IgD-negative memory B cell (primary cell): ENCODE measurements around the gene ERRFI1. TPM values are rescaled to one million over a fixed set of nuclear protein-coding genes. Genes with fewer than 3 reads are reported as not detected.
"Not testable (repeated sequence)": the region's sequence is repeated elsewhere in the genome, so short reads cannot be mapped to it uniquely, and the experiment has no call there.

Source experiments
- H3K27ac Mint-ChIP-seq, 3 donors: one replicate each; pipeline ENCODE4 v1.8.0; 2020 to 2022; ENCODE audit warnings: mild to moderate bottlenecking in 3 of 3, mixed read lengths in 3 of 3, moderate library complexity in 1 of 3
- H3K27me3 Mint-ChIP-seq: one replicate; pipeline ENCODE4 v1.8.0; 2021; ENCODE audit warnings: mixed read lengths
- H3K36me3 Mint-ChIP-seq: one replicate; pipeline ENCODE4 v1.8.0; 2020; ENCODE audit warnings: mild to moderate bottlenecking, mixed read lengths
- H3K4me1 Mint-ChIP-seq, 3 donors: one replicate each; pipeline ENCODE4 v1.8.0; 2020 to 2022; ENCODE audit warnings: mixed read lengths in 3 of 3, mild to moderate bottlenecking in 1 of 3
- H3K4me3 Mint-ChIP-seq, 4 donors: one replicate each; pipeline ENCODE4 v1.8.0; 2020 to 2022; ENCODE audit warnings: mild to moderate bottlenecking in 4 of 4, mixed read lengths in 4 of 4, moderate library complexity in 3 of 4
- H3K9me3 Mint-ChIP-seq, 3 donors: one replicate each; pipeline ENCODE4 v1.8.0; 2020 to 2021; ENCODE audit warnings: mixed read lengths in 3 of 3, mild to moderate bottlenecking in 1 of 3
- polyA plus RNA-seq: library from polyadenylated mRNA; unstranded; fragments of 300-500 nt; fragmentation: Illumina TruSeq; gene quantifications from one replicate; pipeline ENCODE4 v1.2.3, GENCODE V29; 2021

Gene ERRFI1
- polyA plus RNA-seq, 1 donor from 2014 or later, result 0.63 TPM

DNA sequence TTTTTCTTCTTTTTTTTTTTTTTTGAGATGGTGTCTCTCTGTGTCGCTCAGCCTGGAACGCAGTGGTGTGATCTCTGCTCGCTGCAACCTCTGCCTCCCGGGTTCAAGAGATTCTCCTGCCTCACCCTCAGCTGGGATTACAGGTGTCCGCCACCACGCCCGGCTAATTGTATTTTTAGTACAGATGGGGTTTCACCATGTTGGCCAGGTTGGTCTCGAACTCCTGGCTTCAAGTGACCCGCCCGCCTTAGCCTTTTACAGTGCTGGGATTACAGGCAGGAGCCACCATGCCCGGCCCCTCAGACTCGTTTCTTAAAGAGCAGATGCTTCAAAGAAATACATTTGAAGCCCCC is 62.8 kb downstream of the ERRFI1 start:
- not testable (repeated sequence) for H3K9me3 Mint-ChIP-seq

DNA sequence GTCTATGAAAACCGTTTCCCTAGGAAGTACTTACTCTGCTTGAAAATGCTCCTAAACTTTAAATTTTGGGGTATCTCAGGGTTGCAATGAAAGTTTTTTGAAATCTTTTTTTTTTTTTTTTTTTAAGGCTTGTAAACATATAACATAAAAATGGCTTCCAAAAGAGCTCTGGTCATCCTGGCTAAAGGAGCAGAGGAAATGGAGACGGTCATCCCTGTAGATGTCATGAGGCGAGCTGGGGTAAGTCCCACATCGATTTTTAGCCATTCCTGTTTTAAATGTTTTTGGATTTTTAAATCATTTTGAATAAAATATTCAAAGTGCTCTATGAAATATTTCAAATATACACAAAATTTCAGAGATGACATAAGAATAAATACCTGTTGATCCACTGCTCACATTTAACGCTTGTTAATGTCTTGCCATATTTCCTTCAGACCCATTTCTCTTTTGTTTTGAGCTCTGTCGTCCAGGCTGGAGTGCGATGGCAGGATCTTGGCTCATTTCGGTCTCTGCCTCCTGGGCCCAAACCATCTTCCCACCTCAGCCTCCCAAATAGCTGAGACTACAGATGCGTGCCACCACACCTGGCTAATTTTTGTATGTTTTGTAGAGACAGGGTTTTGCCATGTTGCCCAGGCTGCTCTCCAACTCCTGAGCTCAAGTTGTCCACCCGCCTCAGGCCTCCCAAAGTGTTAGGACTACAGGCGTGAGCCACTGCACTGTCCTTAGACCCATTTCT is 63.3 kb downstream of the ERRFI1 start:
- H3K9me3 Mint-ChIP-seq, result no peaks in the 10 kb centered on the region
- H3K4me1 Mint-ChIP-seq, result peaks cover 27 to 43% (median 31%) of the 10 kb centered on the region in 3 donors
- peak overlapping the region in 2 of 3 donors; percentile 98 to 99 for H3K27ac Mint-ChIP-seq
- peak overlapping the region; percentile 92 to 99 (median 96) for H3K4me3 Mint-ChIP-seq
- peaks cover 2% of the 10 kb centered on the region for H3K36me3 Mint-ChIP-seq
- H3K27me3 Mint-ChIP-seq, result no peaks in the 10 kb centered on the region

More for the DNA sequence above, 62.8 kb downstream of the ERRFI1 start:
- Mint-ChIP-seq H3K4me1 (peaks cover 27 to 43% (median 31%) of the 10 kb centered on the region in 3 donors), H3K4me3 (peak overlapping the region in 3 of 4 donors; percentile 60 to 98 (median 71)), H3K27ac (peak overlapping the region in 2 of 3 donors; percentile 82 to 98)
- not testable (repeated sequence) for H3K36me3 Mint-ChIP-seq, H3K27me3 Mint-ChIP-seq

DNA sequence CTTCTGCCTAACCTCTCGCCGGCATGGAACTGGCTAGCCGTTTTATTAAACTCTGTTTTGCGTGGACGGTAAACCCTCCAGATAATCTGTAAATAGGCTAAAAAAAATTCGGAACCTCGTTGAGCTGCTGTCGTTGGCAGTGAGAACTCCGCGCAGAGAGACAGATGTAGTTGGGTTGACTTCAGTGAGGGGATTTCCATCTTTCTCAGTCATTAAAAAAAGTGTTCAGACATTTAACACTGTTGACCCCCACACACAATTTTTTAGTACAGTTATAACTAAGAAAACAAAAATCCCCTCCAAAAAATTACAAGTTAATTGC is 64.1 kb downstream of the ERRFI1 start:
- Mint-ChIP-seq H3K4me3 (peak overlapping the region; percentile 92 to 99 (median 96)), H3K27ac (peak overlapping the region; percentile 96 to 99 (median 98))

More for the DNA sequence above, 64.1 kb downstream of the ERRFI1 start:
- Mint-ChIP-seq H3K9me3 (no peaks in the 10 kb centered on the region), H3K36me3 (peaks cover 5% of the 10 kb centered on the region), H3K4me1 (peaks cover 23 to 38% (median 28%) of the 10 kb centered on the region in 3 donors), H3K27me3 (no peaks in the 10 kb centered on the region)

Other genes with a start within 250 kb of the ERRFI1 start
- gene PER3, start 242.0 kb downstream of the ERRFI1 start, polyA plus RNA-seq, result 1.4 TPM
- gene UTS2, start 173.2 kb downstream of the ERRFI1 start, polyA plus RNA-seq, result not detected
- not detected for gene TNFRSF9, start 85.5 kb downstream of the ERRFI1 start, polyA plus RNA-seq
- 304 TPM for gene PARK7, start 64.6 kb downstream of the ERRFI1 start, polyA plus RNA-seq